HepG2 (cell line): ENCODE measurements around the gene FBXO7. TPM values are rescaled to one million over a fixed set of nuclear protein-coding genes. Genes with fewer than 3 reads are reported as not detected.

Source experiments
- AGO2 ChIP-seq: fragments of 200-400 bp; formaldehyde crosslinking; optimal IDR thresholded peaks from 2 replicates; pipeline ENCODE3; 2017; ENCODE audit warnings: mild to moderate bottlenecking, low read depth, low read length, moderate library complexity
- ATAD3A ChIP-seq: sonication (generic); formaldehyde crosslinking; IDR thresholded peaks from 2 replicates; pipeline ENCODE4 v1.4.0; 2020; ENCODE audit warnings: missing genetic modification reagents
- ATF6 ChIP-seq: sonication (generic); formaldehyde crosslinking; conservative IDR thresholded peaks from 2 replicates; pipeline ENCODE4 v1.4.0; 2020; ENCODE audit warnings: missing genetic modification reagents
- ATM ChIP-seq: fragments of 450-650 bp; IDR thresholded peaks from 2 replicates; pipeline ENCODE4 v1.7.1; 2017; ENCODE audit warnings: mild to moderate bottlenecking, borderline replicate concordance
- DBP ChIP-seq: sonication (generic); formaldehyde crosslinking; IDR thresholded peaks from 2 replicates; pipeline ENCODE4 v1.4.0; 2020; ENCODE audit warnings: missing genetic modification reagents; ENCODE audit errors: not compliant biosample characterization
- FLYWCH1 ChIP-seq: sonication (generic); formaldehyde crosslinking; IDR thresholded peaks from 2 replicates; pipeline ENCODE4 v1.8.1; 2023; ENCODE audit warnings: mild to moderate bottlenecking, missing genetic modification reagents
- JUND ChIP-seq: sonication (generic); formaldehyde crosslinking; IDR thresholded peaks from 2 replicates; pipeline ENCODE4 v1.8.0; 2022; ENCODE audit warnings: mild to moderate bottlenecking, missing genetic modification reagents
- MTF1 ChIP-seq: sonication (generic); formaldehyde crosslinking; IDR thresholded peaks from 2 replicates; pipeline ENCODE4 v1.5.0; 2020; ENCODE audit warnings: missing genetic modification reagents
- MYNN ChIP-seq: sonication (generic); formaldehyde crosslinking; IDR thresholded peaks from 2 replicates; pipeline ENCODE4 v1.4.0; 2020; ENCODE audit warnings: mild to moderate bottlenecking, low read depth, missing genetic modification reagents
- PCBP2 ChIP-seq: fragments of 200-400 bp; formaldehyde crosslinking; optimal IDR thresholded peaks from 2 replicates; pipeline ENCODE3; 2018; ENCODE audit warnings: low read length, low read depth; ENCODE audit not compliant: poor library complexity, severe bottlenecking
- SALL1 ChIP-seq: sonication (generic); formaldehyde crosslinking; IDR thresholded peaks from 2 replicates; pipeline ENCODE4 v1.8.0; 2022; ENCODE audit warnings: mild to moderate bottlenecking, missing genetic modification reagents
- SCMH1 ChIP-seq: sonication (generic); formaldehyde crosslinking; IDR thresholded peaks from 2 replicates; pipeline ENCODE4 v1.9.0; 2021; ENCODE audit warnings: missing genetic modification reagents, mild to moderate bottlenecking, borderline replicate concordance
- TERF1 ChIP-seq: sonication (generic); formaldehyde crosslinking; IDR thresholded peaks from 2 replicates; pipeline ENCODE4 v1.8.0; 2022; ENCODE audit warnings: mild to moderate bottlenecking, missing genetic modification reagents, moderate library complexity
- ZBTB1 ChIP-seq: sonication (generic); formaldehyde crosslinking; IDR thresholded peaks from 2 replicates; pipeline ENCODE4 v1.4.0; 2020; ENCODE audit warnings: missing genetic modification reagents, borderline replicate concordance
- ZBTB49 ChIP-seq: sonication (generic); formaldehyde crosslinking; IDR thresholded peaks from 2 replicates; pipeline ENCODE4 v1.4.0; 2020; ENCODE audit warnings: missing genetic modification reagents, borderline replicate concordance
- ZNF251 ChIP-seq: sonication (generic); formaldehyde crosslinking; IDR thresholded peaks from 2 replicates; pipeline ENCODE4 v1.9.0; 2021; ENCODE audit warnings: mild to moderate bottlenecking, missing genetic modification reagents
- ZNF644 ChIP-seq: IDR thresholded peaks from 2 replicates; pipeline ENCODE4 v1.6.1; 2016; ENCODE audit warnings: low read depth
- ZNF660 ChIP-seq: sonication (generic); formaldehyde crosslinking; IDR thresholded peaks from 2 replicates; pipeline ENCODE4 v1.5.1; 2020; ENCODE audit warnings: mild to moderate bottlenecking, low read depth, missing genetic modification reagents, borderline replicate concordance
- ZNF670 ChIP-seq: sonication (generic); formaldehyde crosslinking; IDR thresholded peaks from 2 replicates; pipeline ENCODE4 v1.8.0; 2022; ENCODE audit warnings: mild to moderate bottlenecking, missing genetic modification reagents, borderline replicate concordance
- ZNF761 ChIP-seq: sonication (generic); formaldehyde crosslinking; conservative IDR thresholded peaks from 2 replicates; pipeline ENCODE4 v1.4.0; 2020; ENCODE audit warnings: mild to moderate bottlenecking, missing genetic modification reagents
- polyA plus RNA-seq, 8 experiments: library from polyadenylated mRNA; depleted of rRNA in 3 of 8; stranded (reverse) in 7 of 8; unstranded in 1 of 8; fragments of >200 nt; fragmentation: Illumina TruSeq in 4 of 8; extraction: Trizol in 4 of 8; gene quantifications; 2 replicates each; pipeline versions ENCODE4 v1.2.1 to v1.2.3, GENCODE V29; 2011 to 2016; ENCODE audit warnings: low read depth in 4 of 8, missing spikeins in 1 of 8, mixed read lengths in 1 of 8; ENCODE audit not compliant: insufficient read depth in 1 of 8
- total RNA-seq, 5 experiments: library from RNA; depleted of rRNA; stranded (reverse); fragments of >200 nt; fragmentation: Illumina TruSeq; extraction: Trizol; gene quantifications; 2 replicates each; pipeline ENCODE4 v1.2.3, GENCODE V29; 2016; ENCODE audit warnings: low read depth in 1 of 5

The FBXO7 gene
- total and polyA plus RNA-seq, 2 of the 13 experiments (the other 11 are each of a cell fraction or from before 2014, with no cell fraction given) = 105 to 172 TPM

- TF ChIP-seq ATF6 = no peak
- TF ChIP-seq ATM = no peak
- TF ChIP-seq SALL1 = peak; percentile 66; the same call in 1 of the 2 replicates
- no peak for TF ChIP-seq ZNF660 (CRISPR knock-in tag)
- TF ChIP-seq MTF1 (CRISPR knock-in tag) = no peak
- TF ChIP-seq ATAD3A = no peak
- TF ChIP-seq AGO2 = peak; percentile 83
- no peak for TF ChIP-seq SCMH1 (CRISPR knock-in tag)
- TF ChIP-seq ZNF251 (CRISPR knock-in tag) = no peak
- TF ChIP-seq MYNN = no peak
- TF ChIP-seq FLYWCH1 (CRISPR knock-in tag) = peak; percentile 57; the same call in 1 of the 2 replicates
- TF ChIP-seq TERF1 (CRISPR knock-in tag) = no peak
- TF ChIP-seq PCBP2 = no peak
- peak; percentile 11; the same call in 1 of the 2 replicates for TF ChIP-seq ZBTB1 (CRISPR knock-in tag)
- TF ChIP-seq ZNF670 (CRISPR knock-in tag) = no peak
- TF ChIP-seq ZNF761 (CRISPR knock-in tag) = no peak
- TF ChIP-seq ZNF644 (CRISPR knock-in tag) = no peak
- no peak for TF ChIP-seq DBP (CRISPR knock-in tag)
- TF ChIP-seq ZBTB49 = no peak
- TF ChIP-seq JUND (CRISPR knock-in tag) = no peak
These were observed at the start of gene FBXO7 (continued) for GRCh38 chr22:32474635-32475467.
